Liver (tissue), 9 donors: Measurements from ENCODE around the gene GRID1. TPM values are rescaled to one million over a fixed set of nuclear protein-coding genes. Genes with fewer than 3 reads are reported as not detected.

Experiments
- DNase-seq: peaks from one replicate; pipeline ENCODE4 v3.0.0-alpha.2; 2017; ENCODE audit warnings: low spot score
- H3K27ac ChIP-seq, 2 donors: one replicate each; pipeline ENCODE4 v1.7.0; 2013; ENCODE audit warnings: inconsistent platforms in 2 of 2, low read length in 2 of 2, control low read depth in 1 of 2, low read depth in 1 of 2, mild to moderate bottlenecking in 1 of 2
- H3K27me3 ChIP-seq, 4 donors: one replicate each; pipeline versions ENCODE4 v1.6.1 to v1.7.0; 2013; ENCODE audit warnings: low read length in 3 of 4, inconsistent platforms in 1 of 4, mild to moderate bottlenecking in 1 of 4, moderate library complexity in 1 of 4; ENCODE audit not compliant: control insufficient read depth in 4 of 4, insufficient read depth in 4 of 4
- H3K36me3 ChIP-seq, 4 donors: one replicate each; pipeline versions ENCODE4 v1.6.1 to v1.7.0; 2013; ENCODE audit warnings: low read length in 3 of 4, mild to moderate bottlenecking in 3 of 4, low read depth in 1 of 4, moderate library complexity in 1 of 4; ENCODE audit not compliant: control insufficient read depth in 4 of 4, insufficient read depth in 3 of 4
- H3K4me1 ChIP-seq, 4 donors: one replicate each; pipeline versions ENCODE4 v1.6.1 to v1.7.0; 2013; ENCODE audit warnings: low read length in 3 of 4, mild to moderate bottlenecking in 3 of 4, moderate library complexity in 1 of 4; ENCODE audit not compliant: control insufficient read depth in 4 of 4, insufficient read depth in 4 of 4
- H3K4me3 ChIP-seq, 3 donors: one replicate each; pipeline versions ENCODE4 v1.6.1 to v1.7.0; 2013; ENCODE audit warnings: low read length in 3 of 3, control low read depth in 1 of 3, low read depth in 1 of 3, mild to moderate bottlenecking in 1 of 3
- H3K9ac ChIP-seq, 2 donors: one replicate each; pipeline ENCODE4 v1.7.0; 2013; ENCODE audit warnings: low read length in 2 of 2, mild to moderate bottlenecking in 2 of 2, moderate library complexity in 2 of 2, control low read depth in 1 of 2, low read depth in 1 of 2
- H3K9me3 ChIP-seq, 4 donors: one replicate each; pipeline versions ENCODE4 v1.6.1 to v1.7.0; 2013; ENCODE audit warnings: low read length in 3 of 4; ENCODE audit not compliant: control insufficient read depth in 4 of 4
- ATF3 ChIP-seq: IDR thresholded peaks from 2 replicates; pipeline ENCODE4 v1.6.1; 2016; ENCODE audit warnings: antibody characterized with exemption
- CTCF ChIP-seq: fragments of 150-350 bp; IDR thresholded peaks from 2 replicates; pipeline ENCODE4 v1.5.1; 2017; ENCODE audit warnings: improper control_type of control experiment, low read depth, low read length; ENCODE audit not compliant: missing input control
- EGR1 ChIP-seq, 2 donors: IDR thresholded peaks; 2 replicates each; pipeline ENCODE4 v1.6.1; 2016 to 2018; ENCODE audit warnings: antibody characterized with exemption in 2 of 2, low read depth in 2 of 2
- FOXA1 ChIP-seq: IDR thresholded peaks from 2 replicates; pipeline ENCODE4 v1.6.1; 2016; ENCODE audit warnings: antibody characterized with exemption
- FOXA2 ChIP-seq: IDR thresholded peaks from 2 replicates; pipeline ENCODE4 v1.6.1; 2016; ENCODE audit warnings: antibody characterized with exemption
- GABPA ChIP-seq, 2 donors: IDR thresholded peaks in 1 of 2; conservative IDR thresholded peaks in 1 of 2; 2 replicates each; pipeline ENCODE4 v1.6.1; 2016; ENCODE audit warnings: antibody characterized with exemption in 2 of 2, mild to moderate bottlenecking in 1 of 2, moderate library complexity in 1 of 2
- HNF4A ChIP-seq, 2 donors: conservative IDR thresholded peaks; 2 replicates each; pipeline ENCODE4 v1.6.1; 2016; ENCODE audit warnings: antibody characterized with exemption in 2 of 2, mild to moderate bottlenecking in 2 of 2
- HNF4G ChIP-seq: IDR thresholded peaks from 2 replicates; pipeline ENCODE4 v1.6.1; 2016; ENCODE audit warnings: antibody characterized with exemption
- JUND ChIP-seq, 2 donors: IDR thresholded peaks; 2 replicates each; pipeline ENCODE4 v1.6.1; 2016; ENCODE audit warnings: antibody characterized with exemption in 2 of 2
- MAX ChIP-seq: IDR thresholded peaks from 2 replicates; pipeline ENCODE4 v1.6.1; 2016; ENCODE audit warnings: antibody characterized with exemption
- NR2F2 ChIP-seq: IDR thresholded peaks from 2 replicates; pipeline ENCODE4 v1.6.1; 2016; ENCODE audit warnings: antibody characterized with exemption
- RAD21 ChIP-seq, 2 donors: IDR thresholded peaks; 2 replicates each; pipeline ENCODE4 v1.6.1; 2016; ENCODE audit warnings: antibody characterized with exemption in 2 of 2, mild to moderate bottlenecking in 2 of 2
- REST ChIP-seq: IDR thresholded peaks from 2 replicates; pipeline ENCODE4 v1.6.1; 2016; ENCODE audit warnings: antibody characterized with exemption, mild to moderate bottlenecking
- RXRA ChIP-seq, 2 donors: IDR thresholded peaks; 2 replicates each; pipeline ENCODE4 v1.6.1; 2017 to 2018; ENCODE audit warnings: antibody characterized with exemption in 2 of 2, mild to moderate bottlenecking in 1 of 2
- SP1 ChIP-seq: IDR thresholded peaks from 2 replicates; pipeline ENCODE4 v1.6.1; 2018; ENCODE audit warnings: antibody characterized with exemption, mild to moderate bottlenecking
- TAF1 ChIP-seq: conservative IDR thresholded peaks from 2 replicates; pipeline ENCODE4 v1.6.1; 2016; ENCODE audit warnings: antibody characterized with exemption, mild to moderate bottlenecking
- YY1 ChIP-seq: IDR thresholded peaks from 2 replicates; pipeline ENCODE4 v1.6.1; 2016; ENCODE audit warnings: antibody characterized with exemption, mild to moderate bottlenecking
- ZBTB33 ChIP-seq: IDR thresholded peaks from 2 replicates; pipeline ENCODE4 v1.6.1; 2016; ENCODE audit warnings: antibody characterized with exemption
- WGBS: extraction: QIAGEN DNeasy Blood & Tissue Kit; methylation state at CpG from one replicate; pipeline ENCODE4 v1.1.7; 2013; 5-methylcytosine and 5-hydroxymethylcytosine counted together
- polyA plus RNA-seq, 2 donors: library from polyadenylated mRNA; stranded (reverse) in 1 of 2; unstranded in 1 of 2; fragments of 200-250 nt in 1 of 2; fragments of >200 nt in 1 of 2; fragmentation: Nextera tagmentation in 1 of 2; extraction: Ambion mirVana in 1 of 2; gene quantifications; one replicate each; pipeline versions ENCODE4 v1.2.1 to v1.2.3, GENCODE V29; 2013 to 2015
- total RNA-seq, 2 donors: library from RNA; depleted of rRNA; stranded (reverse); fragments of >200 nt; gene quantifications; one replicate each; pipeline ENCODE4 v1.2.3, GENCODE V29; 2014
- donor health status: healthy.
- donor health status: healthy.
- donor health status: healthy.
- donor health status: healthy.
- donor health status: healthy.

Gene GRID1
- total and polyA plus RNA-seq, 4 donors = 0.09 to 0.17 (median 0.14) TPM; not detected in 1

- H3K27me3 ChIP-seq = no peaks in the 10 kb centered on the region
- TF ChIP-seq ATF3 (no peak), YY1 (no peak), FOXA2 (no peak), SP1 (no peak), HNF4A (conservative IDR thresholded peaks at IDR 0.05) (no peak), FOXA1 (no peak), GABPA (IDR thresholded peaks at IDR 0.05 in 1 of 2, conservative IDR thresholded peaks at IDR 0.05 in 1 of 2) (no peak), TAF1 (no peak)
Measured at GRCh38 chr10:85665078-85665477, 701.5 kb downstream of the GRID1 start.

GRCh38 chr10:85661123-85661522 lies 705.5 kb downstream of the GRID1 start:
- Histone ChIP-seq H3K4me3 (no peak overlapping the region), H3K9me3 (no peaks in the 10 kb centered on the region), H3K36me3 (no peaks in the 10 kb centered on the region), H3K27me3 (peaks cover 0 to 2% (median 0%) of the 10 kb centered on the region in 4 donors), H3K4me1 (no peaks in the 10 kb centered on the region), H3K9ac (no peak overlapping the region), H3K27ac (no peak overlapping the region)
- no peak for DNase-seq
- 62% methylated on average over 4 of the region's 4 CpGs for WGBS
- TF ChIP-seq RXRA (IDR thresholded peaks at IDR 0.05) = no peak
- no peak for TF ChIP-seq NR2F2
- TF ChIP-seq YY1 = no peak
- no peak for TF ChIP-seq FOXA1
- TF ChIP-seq TAF1 = no peak
- TF ChIP-seq JUND (IDR thresholded peaks at IDR 0.05) = no peak
- no peak for TF ChIP-seq REST
- TF ChIP-seq HNF4A (conservative IDR thresholded peaks at IDR 0.05) = no peak
- no peak for TF ChIP-seq FOXA2
- no peak for TF ChIP-seq CTCF
- TF ChIP-seq GABPA (IDR thresholded peaks at IDR 0.05 in 1 of 2, conservative IDR thresholded peaks at IDR 0.05 in 1 of 2) = no peak
- no peak for TF ChIP-seq ATF3
- TF ChIP-seq EGR1 (IDR thresholded peaks at IDR 0.05; ENCODE audit: low read depth in 2 of 2) = no peak
- TF ChIP-seq ZBTB33 = no peak
- TF ChIP-seq HNF4G = no peak
- TF ChIP-seq RAD21 (IDR thresholded peaks at IDR 0.05) = no peak
- TF ChIP-seq SP1 = no peak
- no peak for TF ChIP-seq MAX

More at GRCh38 chr10:85665078-85665477, 701.5 kb downstream of the GRID1 start:
- Histone ChIP-seq H3K27ac (no peak overlapping the region), H3K36me3 (no peaks in the 10 kb centered on the region), H3K4me1 (no peaks in the 10 kb centered on the region), H3K4me3 (no peak overlapping the region), H3K9ac (no peak overlapping the region), H3K9me3 (no peaks in the 10 kb centered on the region)
- DNase-seq = no peak
- 61% methylated on average over 1 of the region's 1 CpG for WGBS
